IMR-90 (cell line): ENCODE measurements around the gene PPARG. TPM values are rescaled to one million over a fixed set of nuclear protein-coding genes. Genes with fewer than 3 reads are reported as not detected.

Source experiments
- ATAC-seq: fragments of 200-7000 bp; cut with Tn5 transposase; 2 replicates; pipeline ENCODE4 v1.9.1; 2020; ENCODE audit warnings: low read depth, mild to moderate bottlenecking, moderate library complexity
- BruUV-seq: library from RNA; stranded (reverse); fragments of 400-500 nt; replicated peaks from 2 replicates; lab custom pipeline; 2021; lab: Mats Ljungman, UMichigan
- CTCF ChIA-PET: fragments of 300-600 bp; formaldehyde crosslinking; extraction: SDS; loops from one replicate; lab custom pipeline; 2021; ENCODE audit warnings: antibody characterized with exemption; lab: Yijun Ruan, JAX
- POLR2A ChIA-PET: fragments of 300-600 bp; sonication (Branson Sonifier 250); formaldehyde crosslinking; loops from one replicate; lab custom pipeline; 2022; ENCODE audit warnings: antibody characterized with exemption; ENCODE audit not compliant: unreplicated experiment; lab: Charles Lee
- DNase-seq: peaks from one replicate; pipeline ENCODE4 v3.0.0; 2013
- H2AFZ ChIP-seq: replicated peaks from 2 replicates; pipeline ENCODE3; 2013; ENCODE audit warnings: low read length, mild to moderate bottlenecking; ENCODE audit not compliant: poor library complexity
- H2AK5ac ChIP-seq: 2 replicates; pipeline ENCODE4 v1.6.1; 2013; ENCODE audit warnings: low read depth, low read length, inconsistent platforms
- H2AK9ac ChIP-seq: replicated peaks from 2 replicates; pipeline ENCODE3; 2013; ENCODE audit warnings: mild to moderate bottlenecking, low read depth, low read length, moderate library complexity; ENCODE audit not compliant: poor library complexity
- H2BK120ac ChIP-seq: 2 replicates; pipeline ENCODE4 v1.6.1; 2013; ENCODE audit warnings: low read depth, low read length, inconsistent platforms
- H2BK15ac ChIP-seq: 3 replicates; pipeline ENCODE4 v1.6.1; 2013; ENCODE audit warnings: low read depth, low read length, inconsistent platforms
- H2BK20ac ChIP-seq: 2 replicates; pipeline ENCODE4 v1.6.1; 2013; ENCODE audit warnings: low read depth, mild to moderate bottlenecking, inconsistent platforms, low read length, moderate library complexity
- H2BK5ac ChIP-seq: 2 replicates; pipeline ENCODE4 v1.6.1; 2013; ENCODE audit warnings: mild to moderate bottlenecking, low read depth, low read length, inconsistent platforms; ENCODE audit not compliant: poor library complexity, severe bottlenecking
- H3K14ac ChIP-seq: replicated peaks from 2 replicates; pipeline ENCODE4 v1.6.1; 2013; ENCODE audit warnings: low read depth, low read length, inconsistent platforms
- H3K18ac ChIP-seq: 2 replicates; pipeline ENCODE4 v1.6.1; 2013; ENCODE audit warnings: low read depth, low read length, control low read depth
- H3K23ac ChIP-seq: 2 replicates; pipeline ENCODE4 v1.6.1; 2013; ENCODE audit warnings: low read depth, low read length, inconsistent platforms
- H3K27ac ChIP-seq: 2 replicates; pipeline ENCODE4 v1.5.1; 2013; ENCODE audit warnings: mild to moderate bottlenecking, control low read depth, low read length; ENCODE audit not compliant: insufficient read depth
- H3K27me3 ChIP-seq: 2 replicates; pipeline ENCODE4 v1.6.1; 2013; ENCODE audit warnings: low read length; ENCODE audit not compliant: control insufficient read depth, insufficient read depth
- H3K36me3 ChIP-seq: 2 replicates; pipeline ENCODE4 v1.6.1; 2013; ENCODE audit warnings: low read length, mixed read lengths; ENCODE audit not compliant: control insufficient read depth, insufficient read depth
- H3K4ac ChIP-seq: 2 replicates; pipeline ENCODE4 v1.6.1; 2013; ENCODE audit warnings: low read depth, low read length, inconsistent platforms
- H3K4me1 ChIP-seq: 2 replicates; pipeline ENCODE4 v1.6.1; 2013; ENCODE audit warnings: low read length, mixed read lengths; ENCODE audit not compliant: control insufficient read depth, insufficient read depth
- H3K4me2 ChIP-seq: 2 replicates; pipeline ENCODE4 v1.6.1; 2013; ENCODE audit warnings: low read depth, mild to moderate bottlenecking, control low read depth, low read length, moderate library complexity
- H3K4me3 ChIP-seq: 2 replicates; pipeline ENCODE4 v1.5.1; 2013; ENCODE audit warnings: low read depth, mild to moderate bottlenecking, control low read depth, low read length, moderate library complexity; ENCODE audit not compliant: insufficient read depth
- H3K56ac ChIP-seq: 2 replicates; pipeline ENCODE4 v1.6.1; 2013; ENCODE audit warnings: low read length, inconsistent platforms; ENCODE audit not compliant: insufficient read depth; ENCODE audit errors: extremely low read depth
- H3K79me1 ChIP-seq, 2 experiments: 2 replicates each; pipeline ENCODE4 v1.6.1; 2013; ENCODE audit warnings: low read length in 2 of 2, inconsistent platforms in 1 of 2, low read depth in 1 of 2
- H3K9ac ChIP-seq: 2 replicates; pipeline ENCODE4 v1.6.1; 2013; ENCODE audit warnings: low read depth, low read length, control low read depth
- H3K9me1 ChIP-seq: 2 replicates; pipeline ENCODE4 v1.6.1; 2013; ENCODE audit warnings: low read length, inconsistent platforms; ENCODE audit not compliant: insufficient read depth
- H3K9me3 ChIP-seq: 2 replicates; pipeline ENCODE4 v1.6.1; 2013; ENCODE audit warnings: low read length; ENCODE audit not compliant: control insufficient read depth, insufficient read depth
- H4K20me1 ChIP-seq: 2 replicates; pipeline ENCODE4 v1.6.1; 2013; ENCODE audit warnings: low read length, inconsistent platforms; ENCODE audit not compliant: insufficient read depth
- H4K5ac ChIP-seq: 2 replicates; pipeline ENCODE4 v1.6.1; 2013; ENCODE audit warnings: mild to moderate bottlenecking, low read depth, low read length, control low read depth
- H4K8ac ChIP-seq, 2 experiments: 2 replicates each; pipeline ENCODE4 v1.6.1; 2013; ENCODE audit warnings: low read depth in 2 of 2, low read length in 2 of 2, control low read depth in 1 of 2, inconsistent platforms in 1 of 2
- H4K91ac ChIP-seq: 2 replicates; pipeline ENCODE4 v1.6.1; 2013; ENCODE audit warnings: low read depth, low read length, inconsistent platforms; ENCODE audit not compliant: insufficient read depth
- BHLHE40 ChIP-seq: fragments of 150-350 bp; IDR thresholded peaks from 2 replicates; pipeline ENCODE4 v1.6.1; 2016; ENCODE audit warnings: mild to moderate bottlenecking, low read depth, low read length
- MAFK ChIP-seq: IDR thresholded peaks from 2 replicates; pipeline ENCODE4 v1.6.1; 2012; ENCODE audit warnings: low read depth, low read length, improper control_type of control experiment
- MXI1 ChIP-seq: IDR thresholded peaks from 2 replicates; pipeline ENCODE4 v1.6.1; 2012; ENCODE audit warnings: low read depth, mild to moderate bottlenecking, low read length, moderate library complexity, borderline replicate concordance
- RAD21 ChIP-seq: IDR thresholded peaks from 2 replicates; pipeline ENCODE4 v1.6.1; 2012; ENCODE audit warnings: low read length, improper control_type of control experiment
- RCOR1 ChIP-seq: IDR thresholded peaks from 2 replicates; pipeline ENCODE4 v1.6.1; 2012; ENCODE audit warnings: mild to moderate bottlenecking, low read length, improper control_type of control experiment; ENCODE audit not compliant: insufficient replicate concordance
- WGBS, 2 experiments: methylation state at CpG; one replicate each; pipeline versions ENCODE4 v1.1.5 to v1.1.7; 2013; ENCODE audit warnings: missing lambda C conversion rate in 2 of 2; ENCODE audit not compliant: insufficient read length in 1 of 2; ENCODE audit errors: extremely low coverage in 2 of 2; 5-methylcytosine and 5-hydroxymethylcytosine counted together
- dilution Hi-C: fragments of 300-500 bp; cut with HindIII; formaldehyde crosslinking; loops from one replicate; pipeline ENCODE4 v1.14.3; 2018; ENCODE audit warnings: low sequenced_read_pairs; ENCODE audit not compliant: unreplicated experiment
- in situ Hi-C: fragments of 300-500 bp; cut with MboI; formaldehyde crosslinking; loops from 3 replicates; pipeline ENCODE4 v1.14.3; 2019; ENCODE audit warnings: low sequenced_read_pairs, inconsistent platforms, mixed read lengths
- intact Hi-C: fragments of 100-400 bp; cut with micrococcal nuclease; formaldehyde crosslinking; loops from 2 replicates; pipeline ENCODE4 v1.10.0; 2022
- polyA plus RNA-seq, 3 experiments: library from polyadenylated mRNA; depleted of rRNA; stranded (reverse); fragments of >200 nt; gene quantifications; 2 replicates each; pipeline ENCODE4 v1.2.3, GENCODE V29; 2012; ENCODE audit warnings: low replicate concordance in 1 of 3
- total RNA-seq: library from RNA; depleted of rRNA; stranded (reverse); fragments of >200 nt; gene quantifications from 2 replicates; pipeline ENCODE4 v1.2.3, GENCODE V29; 2012

The PPARG gene
- total and polyA plus RNA-seq, 2 of the 4 experiments (the other 2 are of a cell fraction), result 11.2 to 23.8 TPM

GRCh38 chr3:12267376-12268030, 21.4 kb upstream of the PPARG start:
- no peak overlapping the region for H4K5ac ChIP-seq
- no peak overlapping the region for H2AK9ac ChIP-seq
- no peak overlapping the region for H4K91ac ChIP-seq
- no peak for TF ChIP-seq BHLHE40
- no peak for TF ChIP-seq RCOR1
- TF ChIP-seq MAFK, result no peak
- no peak for TF ChIP-seq RAD21
- TF ChIP-seq MXI1, result no peak
- no peaks in the 10 kb centered on the region for H3K27me3 ChIP-seq
- H3K4me1 ChIP-seq, result peaks cover 4% of the 10 kb centered on the region
- POLR2A ChIA-PET, result no interaction called here
- no peaks in the 10 kb centered on the region for H3K36me3 ChIP-seq
- no peak overlapping the region for H4K8ac ChIP-seq
- in situ Hi-C loops, result no loop called here
- H3K4ac ChIP-seq, result no peak overlapping the region
- no peak overlapping the region for H3K14ac ChIP-seq
- H2AFZ ChIP-seq, result no peak overlapping the region
- no peak for ATAC-seq
- H3K9me1 ChIP-seq, result no peaks in the 10 kb centered on the region; the same call in 1 of the 2 replicates
- no peak for DNase-seq
- H3K27ac ChIP-seq, result no peak overlapping the region
- no CpG with 5 or more reads among the region's 3 CpGs for WGBS, 2 experiments
- H2BK20ac ChIP-seq, result no peak overlapping the region
- no peak overlapping the region for H3K23ac ChIP-seq
- H3K4me2 ChIP-seq, result no peak overlapping the region
- CTCF ChIA-PET, result interaction anchor here (0.9 to 1.4 kb wide), 2 partner anchors 19 to 33 kb away, joined by 3 to 4 read pairs; no protein-coding TSS in a partner anchor
- no peak overlapping the region for H3K56ac ChIP-seq
- H3K9ac ChIP-seq, result no peak overlapping the region
- no peak overlapping the region for H3K18ac ChIP-seq
- H2AK5ac ChIP-seq, result no peak overlapping the region
- H2BK15ac ChIP-seq, result no peak overlapping the region
- no TSS peak for BruUV-seq
- intact Hi-C loops, result no loop called here
- no peak overlapping the region for H3K4me3 ChIP-seq
- no peaks in the 10 kb centered on the region for H3K9me3 ChIP-seq
- H2BK5ac ChIP-seq, result no peak overlapping the region
- no peaks in the 10 kb centered on the region for H4K20me1 ChIP-seq
- H3K79me1 ChIP-seq, result no peaks in the 10 kb centered on the region
- H2BK120ac ChIP-seq, result no peak overlapping the region
- dilution Hi-C loops, result no loop called here
